Measurements from ENCODE around the gene RDH5. TPM values are rescaled to one million over a fixed set of nuclear protein-coding genes. Genes with fewer than 3 reads are reported as not detected.

RDH5 gene
- total and polyA plus RNA-seq, 2 of the 13 experiments (the other 11 are each of a cell fraction or from before 2014, with no cell fraction given), result 2.6 to 5.7 TPM

DNA sequence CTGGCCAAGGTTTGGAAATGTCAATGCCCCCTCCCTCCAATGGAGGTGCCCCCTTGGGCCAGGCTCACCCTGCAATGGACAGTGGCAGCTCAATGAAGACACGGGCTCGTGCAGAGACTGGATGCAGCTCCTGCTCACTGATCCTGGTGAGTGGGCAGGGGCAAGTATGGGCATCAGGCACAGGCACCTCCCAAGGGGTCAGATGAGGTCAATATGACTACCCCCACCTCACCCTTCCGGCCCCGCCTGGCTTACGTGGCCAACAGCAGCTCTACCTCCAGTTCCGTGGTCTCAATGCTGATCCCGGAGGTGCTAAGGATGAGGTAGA is 26.0 kb upstream of the RDH5 start (continued):
- TF ChIP-seq, protein P1, sequence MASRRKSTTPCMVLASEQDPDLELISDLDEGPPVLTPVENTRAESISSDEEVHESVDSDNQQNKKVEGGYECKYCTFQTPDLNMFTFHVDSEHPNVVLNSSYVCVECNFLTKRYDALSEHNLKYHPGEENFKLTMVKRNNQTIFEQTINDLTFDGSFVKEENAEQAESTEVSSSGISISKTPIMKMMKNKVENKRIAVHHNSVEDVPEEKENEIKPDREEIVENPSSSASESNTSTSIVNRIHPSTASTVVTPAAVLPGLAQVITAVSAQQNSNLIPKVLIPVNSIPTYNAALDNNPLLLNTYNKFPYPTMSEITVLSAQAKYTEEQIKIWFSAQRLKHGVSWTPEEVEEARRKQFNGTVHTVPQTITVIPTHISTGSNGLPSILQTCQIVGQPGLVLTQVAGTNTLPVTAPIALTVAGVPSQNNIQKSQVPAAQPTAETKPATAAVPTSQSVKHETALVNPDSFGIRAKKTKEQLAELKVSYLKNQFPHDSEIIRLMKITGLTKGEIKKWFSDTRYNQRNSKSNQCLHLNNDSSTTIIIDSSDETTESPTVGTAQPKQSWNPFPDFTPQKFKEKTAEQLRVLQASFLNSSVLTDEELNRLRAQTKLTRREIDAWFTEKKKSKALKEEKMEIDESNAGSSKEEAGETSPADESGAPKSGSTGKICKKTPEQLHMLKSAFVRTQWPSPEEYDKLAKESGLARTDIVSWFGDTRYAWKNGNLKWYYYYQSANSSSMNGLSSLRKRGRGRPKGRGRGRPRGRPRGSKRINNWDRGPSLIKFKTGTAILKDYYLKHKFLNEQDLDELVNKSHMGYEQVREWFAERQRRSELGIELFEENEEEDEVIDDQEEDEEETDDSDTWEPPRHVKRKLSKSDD (CRISPR knock-in tag; IDR thresholded peaks at IDR 0.05; ENCODE audit: low read depth), result no peak
- TF ChIP-seq RBAK (CRISPR knock-in tag; IDR thresholded peaks at IDR 0.05) (no peak), ZNF775 (CRISPR knock-in tag; IDR thresholded peaks at IDR 0.05; ENCODE audit: borderline replicate concordance) (no peak), ETV6 (CRISPR knock-in tag; conservative IDR thresholded peaks at IDR 0.05) (no peak)

- Histone ChIP-seq H3K4me1 (ENCODE audit: insufficient read depth, low read length) (peaks cover 34% of the 10 kb centered on the region), H3K9me3 (ENCODE audit: low read length) (no peaks in the 10 kb centered on the region), H3K9ac (ENCODE audit: insufficient read depth, low read depth, low read length) (no peak overlapping the region), H3K4me3 (replicated peaks in 1 of 3; ENCODE audit: insufficient read depth in 1 of 3, low read depth in 2 of 3, low read length in 3 of 3) (no peak overlapping the region), H4K20me1 (ENCODE audit: insufficient read depth, low read length) (no peaks in the 10 kb centered on the region), H3K27ac (ENCODE audit: extremely low read length, insufficient read depth, low read length) (no peak overlapping the region), H3K27me3 (ENCODE audit: control insufficient read depth in 1 of 2, insufficient read depth in 2 of 2, low read length in 2 of 2) (peaks cover 0 to 2% of the 10 kb centered on the region in 2 experiments; a peak in 2 of 5 replicates), H3K79me2 (ENCODE audit: insufficient read depth, low read length) (no peaks in the 10 kb centered on the region), H3K4me2 (ENCODE audit: low read depth, low read length) (no peak overlapping the region), H2AFZ (ENCODE audit: low read length) (no peak overlapping the region), H3K36me3 (replicated peaks in 1 of 2; ENCODE audit: control insufficient read depth in 1 of 2, insufficient read depth in 2 of 2, low read length in 2 of 2) (no peaks in the 10 kb centered on the region)
- CTCF ChIA-PET (ENCODE audit: low intra/inter-chr PET ratio, low total read pairs), result no interaction called here
- WGBS (ENCODE audit: low lambda C conversion rate), result 43% methylated on average over 1 of the region's 4 CpGs
- in situ Hi-C loops (cut with HindIII; ENCODE audit: extremely low pct_ligation_motif_present, low pct_unique_long_range_greater_than_20kb), result no loop called here
- intact Hi-C loops (cut with micrococcal nuclease; ENCODE audit: unreplicated experiment), result no loop called here
- no TSS peak for BruUV-seq (replicated peaks)
- POLR2A ChIA-PET, result no interaction called here
- FAIRE-seq, result no peak
- DNase-seq (ENCODE audit: low spot score), result no peak
- no peak for ATAC-seq
- TF ChIP-seq RARA (CRISPR knock-in tag; IDR thresholded peaks at IDR 0.05) (no peak), LCORL (IDR thresholded peaks at IDR 0.05) (no peak), LCORL (CRISPR knock-in tag; IDR thresholded peaks at IDR 0.05) (no peak), IKZF5 (CRISPR knock-in tag; IDR thresholded peaks at IDR 0.05) (no peak), SMAD1 (CRISPR knock-in tag; IDR thresholded peaks at IDR 0.05; ENCODE audit: borderline replicate concordance, low read depth) (no peak), FOXC1 (CRISPR knock-in tag; IDR thresholded peaks at IDR 0.05; ENCODE audit: borderline replicate concordance) (no peak), TOPORS (CRISPR knock-in tag; IDR thresholded peaks at IDR 0.05) (no peak), ZMYM4 (CRISPR knock-in tag; IDR thresholded peaks at IDR 0.05) (no peak), EP300 (IDR thresholded peaks at IDR 0.05; ENCODE audit: low read depth in 2 of 2, low read length in 2 of 2) (no peak), EP300 (CRISPR knock-in tag; IDR thresholded peaks at IDR 0.05; ENCODE audit: borderline replicate concordance) (no peak), ZNF296 (CRISPR knock-in tag; conservative IDR thresholded peaks at IDR 0.05) (no peak), ZFP36L2 (CRISPR knock-in tag; IDR thresholded peaks at IDR 0.05) (no peak)
- TF ChIP-seq, protein P2, sequence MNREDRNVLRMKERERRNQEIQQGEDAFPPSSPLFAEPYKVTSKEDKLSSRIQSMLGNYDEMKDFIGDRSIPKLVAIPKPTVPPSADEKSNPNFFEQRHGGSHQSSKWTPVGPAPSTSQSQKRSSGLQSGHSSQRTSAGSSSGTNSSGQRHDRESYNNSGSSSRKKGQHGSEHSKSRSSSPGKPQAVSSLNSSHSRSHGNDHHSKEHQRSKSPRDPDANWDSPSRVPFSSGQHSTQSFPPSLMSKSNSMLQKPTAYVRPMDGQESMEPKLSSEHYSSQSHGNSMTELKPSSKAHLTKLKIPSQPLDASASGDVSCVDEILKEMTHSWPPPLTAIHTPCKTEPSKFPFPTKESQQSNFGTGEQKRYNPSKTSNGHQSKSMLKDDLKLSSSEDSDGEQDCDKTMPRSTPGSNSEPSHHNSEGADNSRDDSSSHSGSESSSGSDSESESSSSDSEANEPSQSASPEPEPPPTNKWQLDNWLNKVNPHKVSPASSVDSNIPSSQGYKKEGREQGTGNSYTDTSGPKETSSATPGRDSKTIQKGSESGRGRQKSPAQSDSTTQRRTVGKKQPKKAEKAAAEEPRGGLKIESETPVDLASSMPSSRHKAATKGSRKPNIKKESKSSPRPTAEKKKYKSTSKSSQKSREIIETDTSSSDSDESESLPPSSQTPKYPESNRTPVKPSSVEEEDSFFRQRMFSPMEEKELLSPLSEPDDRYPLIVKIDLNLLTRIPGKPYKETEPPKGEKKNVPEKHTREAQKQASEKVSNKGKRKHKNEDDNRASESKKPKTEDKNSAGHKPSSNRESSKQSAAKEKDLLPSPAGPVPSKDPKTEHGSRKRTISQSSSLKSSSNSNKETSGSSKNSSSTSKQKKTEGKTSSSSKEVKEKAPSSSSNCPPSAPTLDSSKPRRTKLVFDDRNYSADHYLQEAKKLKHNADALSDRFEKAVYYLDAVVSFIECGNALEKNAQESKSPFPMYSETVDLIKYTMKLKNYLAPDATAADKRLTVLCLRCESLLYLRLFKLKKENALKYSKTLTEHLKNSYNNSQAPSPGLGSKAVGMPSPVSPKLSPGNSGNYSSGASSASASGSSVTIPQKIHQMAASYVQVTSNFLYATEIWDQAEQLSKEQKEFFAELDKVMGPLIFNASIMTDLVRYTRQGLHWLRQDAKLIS (CRISPR knock-in tag; IDR thresholded peaks at IDR 0.05), result no peak
Measured at GRCh38 chr12:55694651-55695050, 25.5 kb upstream of the RDH5 start.
